ENCODE results near the gene XRN2.
"Not testable (repeated sequence)": the region's sequence is repeated elsewhere in the genome, so short reads cannot be mapped to it uniquely, and the experiment has no call there.

The XRN2 gene

DNA sequence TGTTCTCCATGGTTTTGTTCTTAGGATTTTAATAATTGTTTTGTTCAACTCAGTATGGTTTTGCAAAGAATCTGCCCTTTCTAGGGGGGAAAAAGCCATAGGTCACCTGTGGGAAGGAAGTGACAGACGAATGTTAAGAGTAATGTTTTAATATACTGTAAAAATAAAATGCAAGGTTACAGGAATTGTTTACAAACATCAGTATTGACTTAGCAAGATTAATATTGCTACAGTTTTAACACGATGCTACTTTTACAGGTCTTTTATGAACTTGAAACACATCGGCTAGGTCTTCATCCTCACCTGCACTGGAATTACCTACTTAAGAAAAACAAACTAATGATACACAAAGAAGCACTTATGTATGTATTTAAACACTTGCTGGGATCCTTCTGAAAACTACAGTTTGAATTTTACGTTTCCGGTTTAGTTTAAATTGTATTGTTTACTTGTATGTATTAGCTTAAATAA is 95.9 kb downstream of the XRN2 start:
- DNase-seq (ENCODE audit: low spot score): no peak
- ATAC-seq (ENCODE audit: low read depth): no peak

GRCh38 chr20:21411725-21412124 is 108.6 kb downstream of the XRN2 start:
- Histone ChIP-seq H3K36me3 (ENCODE audit: low read depth) (no peaks in the 10 kb centered on the region), H3K27me3 (ENCODE audit: insufficient read depth, poor library complexity, severe bottlenecking) (peaks cover 24% of the 10 kb centered on the region), H3K27ac (ENCODE audit: poor library complexity, severe bottlenecking) (no peak overlapping the region), H3K4me3 (ENCODE audit: severe bottlenecking) (no peak overlapping the region), H3K9me3 (ENCODE audit: severe bottlenecking) (no peaks in the 10 kb centered on the region), H3K4me1 (ENCODE audit: insufficient read depth, poor library complexity, severe bottlenecking) (no peaks in the 10 kb centered on the region)
- TF ChIP-seq, protein P1, sequence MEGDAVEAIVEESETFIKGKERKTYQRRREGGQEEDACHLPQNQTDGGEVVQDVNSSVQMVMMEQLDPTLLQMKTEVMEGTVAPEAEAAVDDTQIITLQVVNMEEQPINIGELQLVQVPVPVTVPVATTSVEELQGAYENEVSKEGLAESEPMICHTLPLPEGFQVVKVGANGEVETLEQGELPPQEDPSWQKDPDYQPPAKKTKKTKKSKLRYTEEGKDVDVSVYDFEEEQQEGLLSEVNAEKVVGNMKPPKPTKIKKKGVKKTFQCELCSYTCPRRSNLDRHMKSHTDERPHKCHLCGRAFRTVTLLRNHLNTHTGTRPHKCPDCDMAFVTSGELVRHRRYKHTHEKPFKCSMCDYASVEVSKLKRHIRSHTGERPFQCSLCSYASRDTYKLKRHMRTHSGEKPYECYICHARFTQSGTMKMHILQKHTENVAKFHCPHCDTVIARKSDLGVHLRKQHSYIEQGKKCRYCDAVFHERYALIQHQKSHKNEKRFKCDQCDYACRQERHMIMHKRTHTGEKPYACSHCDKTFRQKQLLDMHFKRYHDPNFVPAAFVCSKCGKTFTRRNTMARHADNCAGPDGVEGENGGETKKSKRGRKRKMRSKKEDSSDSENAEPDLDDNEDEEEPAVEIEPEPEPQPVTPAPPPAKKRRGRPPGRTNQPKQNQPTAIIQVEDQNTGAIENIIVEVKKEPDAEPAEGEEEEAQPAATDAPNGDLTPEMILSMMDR (IDR thresholded peaks at IDR 0.05; ENCODE audit: poor library complexity, severe bottlenecking): no peak
- ATAC-seq (ENCODE audit: low read depth) (no peak), DNase-seq (ENCODE audit: low spot score) (no peak)

More for the DNA sequence above, 95.9 kb downstream of the XRN2 start:
- Histone ChIP-seq H3K4me1 (ENCODE audit: insufficient read depth, poor library complexity, severe bottlenecking) (no peaks in the 10 kb centered on the region), H3K27me3 (ENCODE audit: insufficient read depth, poor library complexity, severe bottlenecking) (peaks cover 96% of the 10 kb centered on the region), H3K4me3 (ENCODE audit: severe bottlenecking) (no peak overlapping the region), H3K36me3 (ENCODE audit: low read depth) (no peaks in the 10 kb centered on the region), H3K9me3 (ENCODE audit: severe bottlenecking) (no peaks in the 10 kb centered on the region), H3K27ac (ENCODE audit: poor library complexity, severe bottlenecking) (no peak overlapping the region)
- TF ChIP-seq, protein P1 (IDR thresholded peaks at IDR 0.05; ENCODE audit: poor library complexity, severe bottlenecking): no peak

DNA sequence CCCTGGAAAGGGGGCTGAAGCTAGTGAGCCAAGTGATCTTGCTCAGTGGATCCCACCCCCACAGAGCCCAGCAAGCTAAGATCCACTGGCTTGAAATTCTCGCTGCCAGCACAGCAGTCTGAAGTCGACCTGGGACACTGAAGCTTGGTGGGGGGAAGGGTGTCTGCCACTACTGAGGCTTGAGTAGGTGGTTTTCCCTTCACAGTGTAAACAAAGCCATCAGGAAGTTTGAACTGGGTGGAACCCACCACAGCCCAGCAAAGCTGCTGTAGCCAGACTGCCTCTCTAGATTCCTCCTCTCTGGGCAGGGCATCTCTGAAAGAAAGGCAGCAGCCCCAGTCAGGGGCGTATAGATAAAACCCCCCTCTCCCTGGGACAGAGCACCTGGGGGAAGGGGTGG is 110.9 kb downstream of the XRN2 start:
- not testable (repeated sequence) for DNase-seq (ENCODE audit: low spot score); H3K4me3 ChIP-seq (ENCODE audit: severe bottlenecking); H3K4me1 ChIP-seq (ENCODE audit: insufficient read depth, poor library complexity, severe bottlenecking); H3K27ac ChIP-seq (ENCODE audit: poor library complexity, severe bottlenecking); H3K36me3 ChIP-seq (ENCODE audit: low read depth); H3K9me3 ChIP-seq (ENCODE audit: severe bottlenecking); ATAC-seq (ENCODE audit: low read depth)
- H3K27me3 ChIP-seq (ENCODE audit: insufficient read depth, poor library complexity, severe bottlenecking): peaks cover 24% of the 10 kb centered on the region

- H3K36me3 ChIP-seq (ENCODE audit: low read depth); H3K4me3 ChIP-seq (ENCODE audit: severe bottlenecking); ATAC-seq (ENCODE audit: low read depth); H3K9me3 ChIP-seq (ENCODE audit: severe bottlenecking); H3K27ac ChIP-seq (ENCODE audit: poor library complexity, severe bottlenecking); DNase-seq (ENCODE audit: low spot score); H3K4me1 ChIP-seq (ENCODE audit: insufficient read depth, poor library complexity, severe bottlenecking); H3K27me3 ChIP-seq (ENCODE audit: insufficient read depth, poor library complexity, severe bottlenecking): not testable (repeated sequence)
Measured at GRCh38 chr20:21419147-21419546, 116.0 kb downstream of the XRN2 start.

GRCh38 chr20:21421601-21422236 is 118.6 kb downstream of the XRN2 start:
- TF ChIP-seq, protein P1 (IDR thresholded peaks at IDR 0.05; ENCODE audit: poor library complexity, severe bottlenecking): no peak
- no peaks in the 10 kb centered on the region for H3K4me1 ChIP-seq (ENCODE audit: insufficient read depth, poor library complexity, severe bottlenecking)
- H3K4me3 ChIP-seq (ENCODE audit: severe bottlenecking): no peak overlapping the region
- no peaks in the 10 kb centered on the region for H3K36me3 ChIP-seq (ENCODE audit: low read depth)
- no peaks in the 10 kb centered on the region for H3K27me3 ChIP-seq (ENCODE audit: insufficient read depth, poor library complexity, severe bottlenecking)
- no peak overlapping the region for H3K27ac ChIP-seq (ENCODE audit: poor library complexity, severe bottlenecking)
- no peaks in the 10 kb centered on the region for H3K9me3 ChIP-seq (ENCODE audit: severe bottlenecking)
- ATAC-seq (ENCODE audit: low read depth): no peak
- no peak for DNase-seq (ENCODE audit: low spot score)

DNA sequence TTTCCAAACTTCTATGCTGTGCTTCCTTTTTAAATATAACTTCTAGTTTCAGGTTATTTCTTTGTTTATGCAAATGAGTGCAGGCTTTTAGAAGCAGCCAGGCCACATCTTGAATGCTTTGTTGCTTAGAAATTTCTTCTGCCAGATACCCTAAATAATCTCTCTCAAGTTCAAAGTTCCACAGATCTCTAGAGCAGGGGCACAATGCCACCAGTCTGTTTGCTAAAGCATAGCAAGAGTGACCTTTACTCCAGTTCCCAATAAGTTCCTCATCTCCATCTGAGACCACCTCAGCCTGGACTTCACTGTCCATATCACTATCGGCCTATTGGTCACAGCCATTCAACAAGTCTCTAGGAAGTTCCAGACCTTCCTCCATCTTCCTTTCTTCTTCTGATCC is 120.6 kb downstream of the XRN2 start:
- H3K9me3 ChIP-seq (ENCODE audit: severe bottlenecking); H3K4me1 ChIP-seq (ENCODE audit: insufficient read depth, poor library complexity, severe bottlenecking): not testable (repeated sequence)

More for the DNA sequence above, 120.6 kb downstream of the XRN2 start:
- H3K36me3 ChIP-seq (ENCODE audit: low read depth); H3K4me3 ChIP-seq (ENCODE audit: severe bottlenecking); H3K27ac ChIP-seq (ENCODE audit: poor library complexity, severe bottlenecking); H3K27me3 ChIP-seq (ENCODE audit: insufficient read depth, poor library complexity, severe bottlenecking); DNase-seq (ENCODE audit: low spot score); ATAC-seq (ENCODE audit: low read depth): not testable (repeated sequence)
